HCT116 (cell line): ENCODE results near the gene ERBB2. TPM values are rescaled to one million over a fixed set of nuclear protein-coding genes. Genes with fewer than 3 reads are reported as not detected.
A peak's percentile ranks its signal among the peaks of the same experiment; 100 is the strongest.

Experiments used
- ATAC-seq: fragments of 200-7000 bp; cut with Tn5 transposase; 2 replicates; pipeline ENCODE4 v1.9.1; 2020; ENCODE audit warnings: mild to moderate bottlenecking, moderate library complexity
- BruUV-seq: library from RNA; stranded (reverse); fragments of 400-500 nt; replicated peaks from 2 replicates; lab custom pipeline; 2021; lab: Mats Ljungman, UMichigan
- CTCF ChIA-PET: fragments of 300-600 bp; sonication (Branson Sonifier 250); formaldehyde crosslinking; loops from one replicate; lab custom pipeline; 2021; ENCODE audit warnings: antibody characterized with exemption; lab: Charles Lee
- POLR2A ChIA-PET: fragments of 300-600, 350-600 bp; sonication (Branson Sonifier 250); formaldehyde crosslinking; loops from one replicate; lab custom pipeline; 2021; ENCODE audit warnings: antibody characterized with exemption; lab: Charles Lee
- RAD21 ChIA-PET, 2 experiments: fragments of 300-600 bp; sonication (Branson Sonifier 250); formaldehyde crosslinking; loops; one replicate each; lab custom pipeline; 2023; ENCODE audit warnings: low total read pairs in 2 of 2; ENCODE audit not compliant: uncharacterized antibody in 2 of 2, unreplicated experiment in 2 of 2, low non-redundant PET in 1 of 2; lab: Charles Lee
- DNase-seq: peaks from one replicate; pipeline ENCODE4 v3.0.0-alpha.2; 2010; ENCODE audit warnings: low read depth, low spot score
- H2AFZ ChIP-seq: fragments of 200-600 bp; shearing (Covaris generic), sonication (generic); 2 replicates; pipeline ENCODE4 v1.6.1; 2017; ENCODE audit warnings: low read depth, mixed run types, mixed read lengths, antibody characterized with exemption, low read length; ENCODE audit not compliant: poor library complexity, severe bottlenecking
- H3K27ac ChIP-seq: 2 replicates; pipeline ENCODE4 v1.5.1; 2012; ENCODE audit warnings: low read depth, low read length
- H3K27me3 ChIP-seq: fragments of 200-600 bp; sonication (generic); 2 replicates; pipeline ENCODE4 v1.6.1; 2016; ENCODE audit warnings: mixed run types, low read length, mixed read lengths; ENCODE audit not compliant: insufficient read depth
- H3K36me3 ChIP-seq, 2 experiments: fragments of 200-500 bp in 1 of 2; fragments of 200-600 bp in 1 of 2; sonication (Bioruptor generic) in 1 of 2; sonication (generic) in 1 of 2; 2 replicates each; pipeline versions ENCODE4 v1.5.1 to v1.6.1; 2014 to 2016; ENCODE audit warnings: low read length in 2 of 2, inconsistent platforms in 1 of 2, mixed read lengths in 1 of 2, mixed run types in 1 of 2; ENCODE audit not compliant: insufficient read depth in 2 of 2, control insufficient read depth in 1 of 2
- H3K4me1 ChIP-seq, 2 experiments: fragments of 200-600 bp in 1 of 2; sonication (generic) in 1 of 2; 2 replicates each; pipeline versions ENCODE4 v1.5.1 to v1.6.1; 2012 to 2017; ENCODE audit warnings: low read length in 2 of 2, inconsistent platforms in 1 of 2, mild to moderate bottlenecking in 1 of 2, mixed read lengths in 1 of 2, mixed run types in 1 of 2, moderate library complexity in 1 of 2; ENCODE audit not compliant: insufficient read depth in 2 of 2, control insufficient read depth in 1 of 2
- H3K4me2 ChIP-seq: fragments of 200-600 bp; sonication (generic); 2 replicates; pipeline ENCODE4 v1.6.1; 2017; ENCODE audit warnings: mixed run types, low read length, mixed read lengths
- H3K4me3 ChIP-seq, 2 experiments: fragments of 200-600 bp in 1 of 2; sonication (generic) in 1 of 2; replicated peaks in 1 of 2; 2 replicates each; pipeline ENCODE4 v1.5.1; 2011 to 2016; ENCODE audit warnings: low read length in 2 of 2, control low read depth in 1 of 2, low read depth in 1 of 2, mild to moderate bottlenecking in 1 of 2, mixed read lengths in 1 of 2, mixed run types in 1 of 2
- H3K79me2 ChIP-seq: fragments of 200-600 bp; sonication (generic); 2 replicates; pipeline ENCODE4 v1.6.1; 2017; ENCODE audit warnings: mild to moderate bottlenecking, mixed run types, low read length, moderate library complexity, mixed read lengths; ENCODE audit not compliant: insufficient read depth
- H3K9ac ChIP-seq: fragments of 200-600 bp; sonication (generic); 2 replicates; pipeline ENCODE4 v1.6.1; 2016; ENCODE audit warnings: low read length, mixed read lengths
- H3K9me2 ChIP-seq: fragments of 200-600 bp; sonication (generic), shearing (Covaris generic); 2 replicates; pipeline ENCODE4 v1.6.1; 2017; ENCODE audit warnings: mixed run types, mild to moderate bottlenecking, moderate library complexity; ENCODE audit not compliant: insufficient read depth
- H3K9me3 ChIP-seq, 2 experiments: fragments of 200-500 bp in 1 of 2; fragments of 200-600 bp in 1 of 2; sonication (Bioruptor generic) in 1 of 2; sonication (generic) in 1 of 2; 2 replicates each; pipeline ENCODE4 v1.6.1; 2014 to 2017; ENCODE audit warnings: low read length in 2 of 2, mixed read lengths in 2 of 2, inconsistent platforms in 1 of 2, low read depth in 1 of 2, mild to moderate bottlenecking in 1 of 2, mixed run types in 1 of 2, moderate library complexity in 1 of 2; ENCODE audit not compliant: control insufficient read depth in 1 of 2, insufficient read depth in 1 of 2
- H4K20me1 ChIP-seq: fragments of 200-600 bp; sonication (generic), shearing (Covaris generic); 2 replicates; pipeline ENCODE4 v1.6.1; 2017; ENCODE audit warnings: mixed run types, mild to moderate bottlenecking, moderate library complexity; ENCODE audit not compliant: insufficient read depth
- ATF3 ChIP-seq: IDR thresholded peaks from 2 replicates; pipeline ENCODE4 v1.6.1; 2012
- CBX3 ChIP-seq: IDR thresholded peaks from 2 replicates; pipeline ENCODE4 v1.6.1; 2012; ENCODE audit warnings: low read depth
- CEBPB ChIP-seq: IDR thresholded peaks from 2 replicates; pipeline ENCODE4 v1.6.1; 2012; ENCODE audit warnings: low read depth
- CTCF ChIP-seq, 3 experiments: fragments of 200-600 bp in 1 of 3; sonication (generic) in 1 of 3; IDR thresholded peaks in 2 of 3; conservative IDR thresholded peaks in 1 of 3; 2 replicates each; pipeline ENCODE4 v1.5.1; 2012 to 2017; ENCODE audit warnings: low read depth in 2 of 3, low read length in 2 of 3, antibody characterized with exemption in 1 of 3, borderline replicate concordance in 1 of 3, control low read depth in 1 of 3, mild to moderate bottlenecking in 1 of 3, mixed read lengths in 1 of 3, mixed run types in 1 of 3, moderate library complexity in 1 of 3; ENCODE audit not compliant: insufficient read depth in 1 of 3
- EGR1 ChIP-seq: IDR thresholded peaks from 2 replicates; pipeline ENCODE4 v1.6.1; 2012; ENCODE audit warnings: low read depth
- ELF1 ChIP-seq: IDR thresholded peaks from 2 replicates; pipeline ENCODE4 v1.6.1; 2012; ENCODE audit warnings: low read depth, borderline replicate concordance
- EZH2 ChIP-seq: fragments of 200-600 bp; sonication (generic); IDR thresholded peaks from 2 replicates; pipeline ENCODE4 v1.6.1; 2017; ENCODE audit warnings: antibody characterized with exemption, mixed run types
- FOSL1 ChIP-seq: IDR thresholded peaks from 2 replicates; pipeline ENCODE4 v1.6.1; 2012; ENCODE audit warnings: low read depth
- JUND ChIP-seq: IDR thresholded peaks from 2 replicates; pipeline ENCODE4 v1.6.1; 2012
- POLR2A ChIP-seq: IDR thresholded peaks from 2 replicates; pipeline ENCODE4 v1.7.0; 2011; ENCODE audit warnings: borderline replicate concordance; ENCODE audit not compliant: insufficient read depth, insufficient read length; ENCODE audit errors: extremely low read depth
- POLR2AphosphoS5 ChIP-seq: IDR thresholded peaks from 2 replicates; pipeline ENCODE4 v1.6.1; 2011; ENCODE audit warnings: mild to moderate bottlenecking, low read depth, low read length, moderate library complexity
- RAD21 ChIP-seq: IDR thresholded peaks from 2 replicates; pipeline ENCODE4 v1.6.1; 2012; ENCODE audit warnings: low read depth, mild to moderate bottlenecking
- REST ChIP-seq: IDR thresholded peaks from 2 replicates; pipeline ENCODE4 v1.6.1; 2012; ENCODE audit warnings: low read depth
- SP1 ChIP-seq: IDR thresholded peaks from 2 replicates; pipeline ENCODE4 v1.6.1; 2012; ENCODE audit warnings: low read depth
- TCF7L2 ChIP-seq: IDR thresholded peaks from 2 replicates; pipeline ENCODE4 v1.7.0; 2011; ENCODE audit warnings: borderline replicate concordance, inconsistent platforms; ENCODE audit not compliant: insufficient read depth, insufficient read length; ENCODE audit errors: extremely low read depth
- ZBTB33 ChIP-seq: IDR thresholded peaks from 2 replicates; pipeline ENCODE4 v1.6.1; 2011; ENCODE audit warnings: mild to moderate bottlenecking, low read length, moderate library complexity; ENCODE audit not compliant: insufficient replicate concordance; ENCODE audit errors: extremely low read depth
- ZFX ChIP-seq: fragments of 450-650 bp; IDR thresholded peaks from 2 replicates; pipeline ENCODE4 v1.6.1; 2017
- ZNF274 ChIP-seq: fragments of 200-500 bp; sonication (Bioruptor generic); IDR thresholded peaks from 2 replicates; pipeline ENCODE4 v1.6.1; 2014; ENCODE audit warnings: mild to moderate bottlenecking, low read depth, low read length, inconsistent platforms
- intact Hi-C: fragments of 100-400 bp; cut with micrococcal nuclease; formaldehyde crosslinking; loops from 2 replicates; pipeline ENCODE4 v1.10.0; 2022
- total RNA-seq: library from RNA; stranded (reverse); gene quantifications from one replicate; pipeline ENCODE4 v1.2.1, GENCODE V29; 2021; ENCODE audit not compliant: unreplicated experiment

Gene ERBB2
- total RNA-seq, 1 experiment from 2014 or later = 75.8 TPM

- ATAC-seq (no peak), DNase-seq (no peak)
- no TSS peak for BruUV-seq
- no peaks in the 10 kb centered on the region for H4K20me1 ChIP-seq
- peak overlapping the region; percentile 78 for H3K4me2 ChIP-seq
- peaks cover 3 to 22% of the 10 kb centered on the region in 2 experiments; a peak in 2 of 4 replicates for H3K36me3 ChIP-seq
- intact Hi-C loops = no loop called here
- TF ChIP-seq EZH2 (no peak), ELF1 (no peak), CTCF (IDR thresholded peaks at IDR 0.05 in 2 of 3, conservative IDR thresholded peaks at IDR 0.05 in 1 of 3; ENCODE audit: borderline replicate concordance in 1 of 3, insufficient read depth in 1 of 3, low read depth in 2 of 3, low read length in 2 of 3) (no peak), POLR2A (no peak), FOSL1 (no peak), CBX3 (no peak), SP1 (no peak), ATF3 (no peak), TCF7L2 (no peak), JUND (no peak), ZFX (no peak), RAD21 (no peak), REST (no peak), ZBTB33 (no peak), EGR1 (no peak), ZNF274 (no peak), CEBPB (no peak), POLR2AphosphoS5 (no peak)
- peaks cover 3 to 24% of the 10 kb centered on the region in 2 experiments; a peak in 3 of 4 replicates for H3K4me1 ChIP-seq
- H3K9me3 ChIP-seq = no peaks in the 10 kb centered on the region
- no peak overlapping the region for H2AFZ ChIP-seq
- H3K27me3 ChIP-seq = no peaks in the 10 kb centered on the region
- no peaks in the 10 kb centered on the region for H3K9me2 ChIP-seq
- ChIA-PET POLR2A (interaction anchor here (0.7 to 2.5 kb wide), 6 partner anchors 10 to 278 kb away, joined by 3 to 6 read pairs (median 4); partner anchors contain the start of genes ERBB2, MED1 and PGAP3), RAD21 (interaction anchor here in 1 of 2 experiments (1.6 kb wide), 1 partner anchor 41 kb away, joined by 3 read pairs; the partner anchor contains the start of gene PGAP3), CTCF (interaction anchor here (0.7 to 3.3 kb wide), 13 partner anchors 10 to 108 kb away, joined by 3 to 27 read pairs (median 5); partner anchors contain the start of genes ERBB2 and PGAP3)
- peak overlapping the region; percentile 77 for H3K27ac ChIP-seq
- peaks cover 10% of the 10 kb centered on the region; the same call in 1 of the 2 replicates for H3K79me2 ChIP-seq
- H3K9ac ChIP-seq = peak overlapping the region; percentile 82
- H3K4me3 ChIP-seq = peak overlapping the region; percentile 69 to 73
Measured at GRCh38 chr17:39729280-39729851, 29.5 kb downstream of the ERBB2 start.
